Gastrocnemius medialis (tissue), 4 donors: ENCODE results near the gene RBM6.

ENCODE experiments used
- POLR2A ChIP-seq, 2 donors: fragments of 450-650 bp; IDR thresholded peaks; one replicate each; pipeline ENCODE4 v1.6.1; 2017; ENCODE audit warnings: antibody characterized with exemption in 2 of 2, mild to moderate bottlenecking in 2 of 2, moderate library complexity in 2 of 2
- TF ChIP-seq, protein P1 (sequence below), 5 experiments: fragments of 450-650 bp in 3 of 5; fragments of 200-600 bp in 2 of 5; sonication (generic) in 2 of 5; IDR thresholded peaks in 4 of 5; conservative IDR thresholded peaks in 1 of 5; 1 replicate in 4 of 5; 2 replicates in 1 of 5; pipeline ENCODE4 v1.5.1; 2016 to 2019; ENCODE audit warnings: antibody characterized with exemption in 5 of 5, mild to moderate bottlenecking in 3 of 5, moderate library complexity in 3 of 5

DNA sequence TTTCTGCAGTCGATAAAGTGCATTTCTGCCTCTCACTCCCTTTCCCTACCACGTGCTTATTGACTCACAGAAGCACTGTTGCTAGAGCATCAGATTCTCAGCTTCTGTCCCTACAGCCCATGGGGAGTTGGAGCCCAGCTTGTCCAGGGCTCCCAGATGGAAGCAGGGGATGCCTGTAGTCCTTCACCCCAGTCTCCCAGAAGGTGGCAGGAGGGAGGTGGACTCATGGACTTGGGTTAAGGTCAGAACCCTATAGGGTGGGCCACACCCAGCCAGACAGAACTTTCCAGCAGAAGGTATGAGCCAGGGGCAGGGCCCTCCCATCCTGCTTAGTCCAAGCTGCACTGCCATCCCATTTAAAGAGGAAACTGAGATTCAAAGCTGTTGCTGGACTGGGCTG is 182.1 kb downstream of the RBM6 start:
- TF ChIP-seq, protein P1, sequence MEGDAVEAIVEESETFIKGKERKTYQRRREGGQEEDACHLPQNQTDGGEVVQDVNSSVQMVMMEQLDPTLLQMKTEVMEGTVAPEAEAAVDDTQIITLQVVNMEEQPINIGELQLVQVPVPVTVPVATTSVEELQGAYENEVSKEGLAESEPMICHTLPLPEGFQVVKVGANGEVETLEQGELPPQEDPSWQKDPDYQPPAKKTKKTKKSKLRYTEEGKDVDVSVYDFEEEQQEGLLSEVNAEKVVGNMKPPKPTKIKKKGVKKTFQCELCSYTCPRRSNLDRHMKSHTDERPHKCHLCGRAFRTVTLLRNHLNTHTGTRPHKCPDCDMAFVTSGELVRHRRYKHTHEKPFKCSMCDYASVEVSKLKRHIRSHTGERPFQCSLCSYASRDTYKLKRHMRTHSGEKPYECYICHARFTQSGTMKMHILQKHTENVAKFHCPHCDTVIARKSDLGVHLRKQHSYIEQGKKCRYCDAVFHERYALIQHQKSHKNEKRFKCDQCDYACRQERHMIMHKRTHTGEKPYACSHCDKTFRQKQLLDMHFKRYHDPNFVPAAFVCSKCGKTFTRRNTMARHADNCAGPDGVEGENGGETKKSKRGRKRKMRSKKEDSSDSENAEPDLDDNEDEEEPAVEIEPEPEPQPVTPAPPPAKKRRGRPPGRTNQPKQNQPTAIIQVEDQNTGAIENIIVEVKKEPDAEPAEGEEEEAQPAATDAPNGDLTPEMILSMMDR (IDR thresholded peaks at IDR 0.05 in 4 of 5, conservative IDR thresholded peaks at IDR 0.05 in 1 of 5): no peak
- TF ChIP-seq POLR2A (IDR thresholded peaks at IDR 0.05): no peak
